Measurements from ENCODE around the gene PASD1.
"Not testable (repeated sequence)": the region's sequence is repeated elsewhere in the genome, so short reads cannot be mapped to it uniquely, and the experiment has no call there.

The PASD1 gene

DNA sequence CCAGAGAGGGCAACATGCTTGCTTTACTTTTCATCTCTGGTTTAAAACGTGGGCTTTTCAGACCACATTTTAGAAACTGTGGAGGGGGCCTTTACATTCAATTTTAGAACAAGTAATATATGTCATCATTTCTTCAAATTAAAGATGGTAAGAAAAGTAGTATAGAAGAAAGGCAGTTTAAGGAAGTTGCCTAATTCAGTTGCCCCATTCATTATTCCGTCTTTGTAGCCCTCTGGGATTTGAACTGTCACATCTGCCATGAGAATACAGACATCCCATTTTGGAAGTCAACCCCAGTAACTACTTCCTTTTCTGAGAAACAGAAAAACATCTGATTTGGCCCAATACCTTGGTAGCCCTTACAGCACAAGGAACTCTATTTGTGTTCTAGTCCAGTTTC, 61.2 kb downstream of the PASD1 start:
- DNase-seq: no peak

DNA sequence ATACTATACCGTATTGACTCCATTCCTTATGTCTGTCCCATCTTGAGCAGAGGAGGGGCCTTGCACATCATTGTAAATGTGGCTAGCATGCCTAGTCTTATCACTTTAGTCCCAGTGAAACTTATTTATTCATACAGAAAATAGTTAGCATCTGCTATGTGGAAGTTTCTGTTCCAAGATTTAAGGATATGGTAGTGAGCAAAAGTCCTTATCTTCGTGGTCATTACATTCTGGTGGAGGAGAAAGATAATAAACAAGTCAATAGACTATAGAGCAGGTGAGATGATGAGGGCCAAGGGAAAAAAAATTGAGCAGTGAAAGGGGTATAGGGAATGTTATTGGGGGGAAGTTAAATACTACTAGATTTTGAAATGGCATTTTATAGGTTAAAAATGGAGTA, 68.3 kb downstream of the PASD1 start:
- no peak for DNase-seq

DNA sequence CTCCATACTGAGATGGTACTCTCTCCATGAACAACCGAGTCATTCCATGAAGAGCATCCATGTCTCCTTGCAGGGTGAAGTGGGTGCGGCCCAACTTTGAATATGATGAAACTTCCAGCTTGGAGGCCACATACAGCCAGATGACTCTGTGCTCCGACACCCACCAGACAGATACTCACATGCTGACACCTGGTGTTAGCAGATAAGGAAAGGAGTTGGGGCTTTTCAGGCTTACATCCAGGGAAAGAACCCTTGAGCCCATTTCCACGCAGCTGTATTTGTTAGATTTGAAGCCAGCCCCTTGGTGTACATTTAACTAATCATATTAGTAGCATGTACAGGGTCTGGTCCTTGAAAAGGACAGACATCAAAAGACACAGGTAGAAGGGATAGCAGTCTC, 69.7 kb downstream of the PASD1 start:
- no peak for DNase-seq

- DNase-seq: no peak
Measured at GRCh38 chrX:151634937-151635336, 71.5 kb downstream of the PASD1 start.

DNA sequence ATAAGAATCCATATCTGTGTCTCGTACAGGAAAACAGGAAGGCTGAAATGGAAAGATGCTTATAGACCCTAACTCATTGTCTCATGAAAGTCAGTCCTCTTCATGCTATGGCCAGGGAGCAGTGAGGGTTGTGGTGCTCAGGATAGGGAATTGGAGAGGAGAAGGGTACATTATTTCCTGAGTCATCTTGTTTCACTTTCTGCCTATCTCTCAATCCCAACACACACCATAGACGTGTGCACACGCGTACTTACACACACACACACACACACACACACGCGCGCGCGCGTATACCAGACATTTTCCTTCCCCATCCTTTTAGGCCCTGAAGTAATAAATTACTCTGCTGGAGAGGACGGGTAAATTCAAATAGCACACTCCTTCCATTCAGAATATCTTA, 78.1 kb downstream of the PASD1 start:
- DNase-seq: no peak

- DNase-seq: no peak
Measured at GRCh38 chrX:151675121-151675746, 111.8 kb downstream of the PASD1 start.

DNA sequence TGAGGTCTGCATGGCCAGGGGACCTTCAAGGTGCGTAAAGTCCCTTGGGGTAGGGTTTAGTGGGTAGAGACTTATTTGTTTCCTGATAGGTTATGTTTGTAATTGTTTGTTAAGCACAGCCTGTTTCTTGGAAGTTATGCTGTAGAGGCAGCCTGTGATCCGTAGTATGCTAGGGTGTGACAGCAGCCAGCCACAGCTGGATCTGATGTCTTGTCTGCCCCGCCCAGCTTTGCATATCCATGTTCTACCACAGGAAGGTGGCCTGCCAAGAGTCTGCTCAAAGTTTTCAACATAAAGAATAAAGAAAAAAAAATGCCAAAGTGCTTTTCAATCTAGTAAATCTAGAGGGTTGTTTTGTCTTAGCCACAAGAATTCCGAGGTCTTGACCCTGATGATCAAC, 112.7 kb downstream of the PASD1 start:
- no peak for DNase-seq

GRCh38 chrX:151679798-151680402, 116.4 kb downstream of the PASD1 start:
- no peak for DNase-seq

GRCh38 chrX:151680805-151681204, 117.3 kb downstream of the PASD1 start:
- no peak for DNase-seq

GRCh38 chrX:151687635-151688034, 124.2 kb downstream of the PASD1 start:
- DNase-seq: no peak

GRCh38 chrX:151688695-151689094, 125.2 kb downstream of the PASD1 start:
- no peak for DNase-seq

GRCh38 chrX:151692825-151693224, 129.3 kb downstream of the PASD1 start:
- no peak for DNase-seq

- no peak for DNase-seq
Measured at GRCh38 chrX:151694121-151694520, 130.6 kb downstream of the PASD1 start.

DNA sequence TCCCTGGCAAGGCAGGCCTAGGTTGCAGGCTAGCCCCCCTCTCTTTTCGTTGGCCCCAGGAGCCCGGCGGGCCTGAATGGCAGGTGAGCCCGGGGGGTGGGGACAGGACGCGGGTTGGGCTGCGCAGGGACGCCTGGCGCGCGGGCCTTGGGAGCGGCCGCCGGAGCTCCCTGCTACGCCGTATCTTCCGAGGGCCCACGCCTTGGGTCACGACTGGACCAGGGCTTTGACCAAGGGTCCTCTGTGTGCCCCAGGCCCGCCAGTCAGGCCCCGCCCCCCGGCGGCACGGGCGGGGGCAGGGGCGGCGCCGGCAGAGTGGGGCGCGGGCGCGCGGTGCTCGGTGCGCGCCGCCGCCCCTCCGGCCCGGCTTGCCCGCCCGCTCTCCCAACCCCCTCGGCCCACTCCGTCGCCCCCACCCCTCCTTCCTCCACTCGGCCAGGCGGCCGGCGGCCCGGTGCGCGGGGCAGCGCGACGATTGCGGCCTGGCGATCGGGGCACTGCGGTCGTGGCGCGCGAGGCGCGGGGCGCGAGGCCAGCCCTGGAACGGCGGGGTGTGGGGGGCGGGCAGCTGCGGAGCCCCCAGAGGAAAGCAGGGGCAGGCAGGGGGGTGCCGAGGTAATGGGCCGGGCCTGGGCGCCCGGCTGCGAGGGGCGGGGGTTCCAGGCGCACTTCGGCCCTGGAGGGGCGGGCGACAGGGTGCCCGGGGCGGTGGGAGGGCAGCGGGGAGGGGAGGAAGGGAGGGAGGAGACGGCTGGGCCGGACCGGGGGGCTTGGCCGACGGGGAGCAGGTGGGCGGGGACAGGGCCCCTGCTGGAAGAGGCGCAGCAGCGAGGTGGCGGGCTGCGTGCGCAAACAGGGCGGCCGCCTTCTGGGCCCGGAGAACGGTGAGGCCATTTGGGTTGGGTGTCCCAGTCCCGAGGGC, 131.4 kb downstream of the PASD1 start, which contains the start of gene PRRG3:
TSS of gene PRRG3 (plus strand) at position 798 of the 922 bp plus-strand sequence. CDS start 3,357 bp downstream, outside the sequence.
- DNase-seq: peak; percentile 84

GRCh38 chrX:151695583-151696340, 132.3 kb downstream of the PASD1 start:
- DNase-seq: no peak

GRCh38 chrX:151697082-151697481, 133.6 kb downstream of the PASD1 start:
- not testable (repeated sequence) for DNase-seq

DNA sequence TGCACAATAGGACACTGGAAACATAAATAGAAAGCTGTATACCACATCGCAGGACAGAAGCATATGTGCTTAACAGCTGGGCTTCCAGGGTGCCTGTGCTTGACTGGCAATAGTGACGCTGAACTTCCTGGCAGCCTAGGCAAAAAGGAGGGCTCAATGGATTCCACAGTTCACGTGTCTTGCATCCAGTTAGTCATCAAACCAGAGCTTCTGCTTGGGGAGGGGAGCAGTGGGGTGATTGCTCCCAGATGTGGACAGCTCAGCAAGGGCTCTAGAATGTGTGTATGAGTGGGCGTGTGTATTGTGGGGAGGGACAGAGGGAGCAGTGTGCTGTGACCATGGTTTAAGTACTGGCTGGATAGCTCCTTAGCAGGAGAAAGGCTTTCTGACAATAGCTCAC, 134.0 kb downstream of the PASD1 start:
- peak; percentile 86 for DNase-seq

DNA sequence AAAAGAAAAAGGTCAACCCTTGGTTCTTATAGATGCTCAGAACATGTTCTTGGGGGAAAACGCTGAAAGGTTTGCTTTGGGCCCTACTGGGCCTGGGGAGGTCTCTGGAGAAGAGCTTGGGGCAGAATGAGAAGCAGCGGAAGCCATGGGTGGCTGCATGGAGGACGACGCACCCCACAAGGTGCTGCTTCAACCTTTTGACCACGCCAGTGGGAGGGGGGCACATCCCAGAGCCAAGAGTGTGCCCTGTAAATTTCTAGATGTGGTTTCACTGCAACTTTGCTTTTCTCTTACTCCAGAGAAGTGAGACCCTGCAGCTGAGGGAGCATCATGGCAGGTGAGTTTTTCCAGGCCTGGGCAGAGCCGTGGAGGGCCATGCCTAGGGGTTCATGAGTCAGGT, 135.0 kb downstream of the PASD1 start:
- DNase-seq: no peak

DNA sequence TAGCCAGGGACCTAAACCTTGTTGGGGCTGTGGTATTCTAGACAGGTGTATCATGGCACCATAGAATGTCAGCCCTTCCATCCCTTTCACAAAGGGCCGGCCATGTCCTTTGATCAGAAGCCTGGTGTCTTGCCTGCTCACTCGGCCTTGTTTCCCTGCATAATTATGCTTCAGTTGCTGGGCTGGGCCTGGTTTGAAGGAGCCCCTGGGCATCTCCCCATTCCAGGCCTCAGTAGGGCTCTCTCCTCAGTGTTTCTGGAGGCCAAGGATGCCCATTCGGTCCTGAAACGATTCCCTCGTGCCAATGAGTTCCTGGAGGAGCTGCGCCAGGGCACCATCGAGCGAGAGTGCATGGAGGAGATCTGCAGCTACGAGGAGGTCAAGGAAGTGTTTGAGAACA, 136.3 kb downstream of the PASD1 start:
- no peak for DNase-seq

- no peak for DNase-seq
Measured at GRCh38 chrX:151700581-151700980, 137.1 kb downstream of the PASD1 start.

- DNase-seq: no peak
Measured at GRCh38 chrX:151701071-151701470, 137.6 kb downstream of the PASD1 start.

- DNase-seq: no peak
Measured at GRCh38 chrX:151701531-151701930, 138.1 kb downstream of the PASD1 start.
